ENCODE data around the gene QKI. TPM values are rescaled to one million over a fixed set of nuclear protein-coding genes. Genes with fewer than 3 reads are reported as not detected.

QKI gene
- total and polyA plus RNA-seq, 2 of the 8 experiments (the other 6 are each of a cell fraction or from before 2014, with no cell fraction given): 181 to 183 TPM

DNA sequence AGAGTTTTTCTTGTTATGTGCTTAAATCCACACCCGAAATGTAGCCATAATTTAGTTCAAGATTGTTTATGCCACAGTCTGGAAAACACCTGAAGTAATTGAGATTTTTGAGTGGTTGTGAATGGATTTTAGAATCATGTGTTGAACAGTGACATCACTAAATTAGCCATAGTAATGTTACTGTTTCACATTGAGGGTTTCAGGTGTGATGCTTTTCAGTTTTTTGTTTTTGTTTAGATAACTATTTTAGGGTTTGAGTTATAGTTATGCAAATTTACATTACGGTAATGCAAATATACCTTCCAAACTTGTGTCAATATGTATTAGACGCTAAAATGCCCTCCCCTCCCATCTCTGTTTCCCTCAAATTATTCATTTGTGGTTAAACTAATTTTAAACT is 22.9 kb downstream of the QKI start:
- H2BK15ac ChIP-seq (ENCODE audit: low read length): no peak overlapping the region
- peaks cover 11 to 16% of the 10 kb centered on the region in 2 experiments for H4K20me1 ChIP-seq (replicated peaks in 1 of 2; ENCODE audit: control insufficient read depth in 1 of 2, insufficient read depth in 2 of 2, low read length in 2 of 2)
- no peak overlapping the region for H2AK5ac ChIP-seq (ENCODE audit: low read depth, low read length)
- WGBS, 2 experiments (ENCODE audit: extremely low coverage in 1 of 2, insufficient coverage in 1 of 2, insufficient read length in 1 of 2, insufficient replicate concordance in 2 of 2, low coverage in 1 of 2, low lambda C conversion rate in 2 of 2, missing lambda C conversion rate in 1 of 2): 43% methylated on average over 3 of the region's 3 CpGs; no CpG with 5 or more reads in 1 of the 2 experiments
- no peaks in the 10 kb centered on the region for H3K9me3 ChIP-seq (ENCODE audit: insufficient read depth in 2 of 2, low read depth in 1 of 2, low read length in 1 of 2)
- no peak overlapping the region for H4K5ac ChIP-seq (ENCODE audit: insufficient read length, low read depth, low read length)
- H2BK5ac ChIP-seq (ENCODE audit: low read depth, low read length): no peak overlapping the region
- H2BK20ac ChIP-seq (ENCODE audit: low read length): no peak overlapping the region
- no peak overlapping the region for H3K23ac ChIP-seq (ENCODE audit: insufficient read length)
- DNase-seq (ENCODE audit: low read depth in 1 of 2, low spot score in 2 of 2) (no peak), FAIRE-seq (no peak)
- no peak overlapping the region for H3K4me3 ChIP-seq (ENCODE audit: extremely low read depth in 1 of 4, insufficient read depth in 2 of 4, low read depth in 3 of 4, low read length in 4 of 4)
- H3K56ac ChIP-seq (replicated peaks; ENCODE audit: insufficient read length, low read depth, low read length): no peak overlapping the region
- no peak overlapping the region for H3K27ac ChIP-seq (ENCODE audit: low read depth, low read length)
- no peak overlapping the region for H3K4me2 ChIP-seq (ENCODE audit: insufficient read depth in 1 of 2, low read depth in 2 of 2, low read length in 2 of 2)
- no peak for TF ChIP-seq RBBP5 (IDR thresholded peaks at IDR 0.05; ENCODE audit: borderline replicate concordance, low read depth, low read length)
- no peak for TF ChIP-seq PHF8 (conservative IDR thresholded peaks at IDR 0.05; ENCODE audit: low read depth, low read length)
- no peak for TF ChIP-seq ASH2L (IDR thresholded peaks at IDR 0.05; ENCODE audit: low read length)
- no peak for TF ChIP-seq BRCA1 (IDR thresholded peaks at IDR 0.05; ENCODE audit: low read depth, low read length)
- no peak for TF ChIP-seq HDAC2 (IDR thresholded peaks at IDR 0.05; ENCODE audit: borderline replicate concordance in 1 of 2, low read depth in 2 of 2, low read length in 2 of 2)
- TF ChIP-seq KDM4A (IDR thresholded peaks at IDR 0.05; ENCODE audit: low read depth, low read length, severe bottlenecking): no peak
- TF ChIP-seq EZH2 (IDR thresholded peaks at IDR 0.05; ENCODE audit: low read depth, low read length, severe bottlenecking): no peak
- TF ChIP-seq BACH1 (IDR thresholded peaks at IDR 0.05; ENCODE audit: low read length): no peak
- no peak for TF ChIP-seq JUND (IDR thresholded peaks at IDR 0.05; ENCODE audit: low read length)
- TF ChIP-seq EP300 (IDR thresholded peaks at IDR 0.05; ENCODE audit: borderline replicate concordance in 1 of 2, low read depth in 2 of 2, low read length in 2 of 2): no peak
- no peak for TF ChIP-seq CHD1 (IDR thresholded peaks at IDR 0.05; ENCODE audit: low read depth, low read length)
- H3K4me1 ChIP-seq (replicated peaks in 1 of 4; ENCODE audit: control insufficient read depth in 3 of 4, insufficient read depth in 4 of 4, low read length in 3 of 4): peaks cover 0 to 6% (median 1%) of the 10 kb centered on the region in 4 experiments; a peak in 2 of 7 replicates
- H3K14ac ChIP-seq (ENCODE audit: insufficient read length): no peak overlapping the region
- peaks cover 28 to 100% of the 10 kb centered on the region in 2 experiments for H3K79me2 ChIP-seq (ENCODE audit: control insufficient read depth in 1 of 2, insufficient read depth in 2 of 2, low read length in 2 of 2)
- no peaks in the 10 kb centered on the region for H3K27me3 ChIP-seq (replicated peaks in 1 of 4; ENCODE audit: control insufficient read depth in 3 of 4, extremely low read depth in 1 of 4, insufficient read depth in 3 of 4, low read length in 3 of 4)
- no peaks in the 10 kb centered on the region for H3K36me3 ChIP-seq (ENCODE audit: control insufficient read depth in 2 of 4, insufficient read depth in 4 of 4, low read length in 3 of 4)
- no peak overlapping the region for H3K9ac ChIP-seq (replicated peaks in 1 of 4; ENCODE audit: extremely low read depth in 1 of 4, low read depth in 3 of 4, low read length in 3 of 4)
- H3K79me1 ChIP-seq (ENCODE audit: low read depth, low read length): peaks cover 7% of the 10 kb centered on the region
- H3K4ac ChIP-seq (replicated peaks; ENCODE audit: insufficient read length, low read depth, low read length): no peak overlapping the region
- H3K18ac ChIP-seq (ENCODE audit: extremely low read depth, low read length): no peak overlapping the region
- POLR2A ChIA-PET (ENCODE audit: partially characterized antibody): no interaction called here
- CTCF ChIA-PET (ENCODE audit: partially characterized antibody): interaction anchor here (0.7 to 1.6 kb wide), 2 partner anchors 16 to 117 kb away, joined by 3 to 4 read pairs; no protein-coding TSS in a partner anchor
- no peak overlapping the region for H4K8ac ChIP-seq (ENCODE audit: extremely low read depth, insufficient read depth, low read length)
- no peak overlapping the region for H2AFZ ChIP-seq (ENCODE audit: low read length)
- H2BK120ac ChIP-seq (replicated peaks; ENCODE audit: low read depth, low read length): no peak overlapping the region
- no peak overlapping the region for H4K91ac ChIP-seq (replicated peaks; ENCODE audit: insufficient read length, low read length)
- no peak overlapping the region for H2BK12ac ChIP-seq (ENCODE audit: low read depth, low read length)
- peaks cover 2% of the 10 kb centered on the region; the same call in 1 of the 2 replicates for H3K23me2 ChIP-seq (ENCODE audit: low read depth, low read length)
